CD4-positive, CD25-positive, alpha-beta regulatory T cell (primary cell): Measurements from ENCODE around the gene SOX1. TPM values are rescaled to one million over a fixed set of nuclear protein-coding genes. Genes with fewer than 3 reads are reported as not detected.

Source experiments
- ATAC-seq, 2 donors: fragments of 150-1000 bp; cut with Tn5 transposase; one replicate each; pipeline ENCODE4 v1.10.0; 2021; ENCODE audit warnings: low read depth in 2 of 2, moderate number of reproducible peaks in 2 of 2, moderate library complexity in 1 of 2
- DNase-seq, 3 donors: peaks; one replicate each; pipeline versions ENCODE4 v3.0.0 to v3.0.0-alpha.2; 2012 to 2022; ENCODE audit warnings: mixed read lengths in 1 of 3
- H3K27ac ChIP-seq: one replicate; pipeline ENCODE4 v1.7.0; 2013; ENCODE audit warnings: mild to moderate bottlenecking, low read length; ENCODE audit not compliant: insufficient read depth, poor library complexity, severe bottlenecking
- H3K27me3 ChIP-seq: one replicate; pipeline ENCODE4 v1.7.0; 2013; ENCODE audit warnings: low read length; ENCODE audit not compliant: control insufficient read depth, insufficient read depth
- H3K36me3 ChIP-seq: one replicate; pipeline ENCODE4 v1.7.0; 2013; ENCODE audit warnings: mild to moderate bottlenecking, low read length, moderate library complexity; ENCODE audit not compliant: control insufficient read depth, insufficient read depth
- H3K4me1 ChIP-seq: 2 replicates; pipeline ENCODE4 v1.7.0; 2013; ENCODE audit warnings: mild to moderate bottlenecking, low read length; ENCODE audit not compliant: insufficient read depth, control insufficient read depth, poor library complexity, severe bottlenecking
- H3K4me3 ChIP-seq: one replicate; pipeline ENCODE4 v1.7.0; 2013; ENCODE audit warnings: low read depth, mild to moderate bottlenecking, low read length, moderate library complexity
- H3K9me3 ChIP-seq, 2 experiments: 1 replicate in 1 of 2; 2 replicates in 1 of 2; pipeline ENCODE4 v1.7.0; 2013; ENCODE audit warnings: low read length in 2 of 2, mild to moderate bottlenecking in 1 of 2, moderate library complexity in 1 of 2; ENCODE audit not compliant: control insufficient read depth in 2 of 2
- H3K27ac Mint-ChIP-seq, 3 donors: one replicate each; pipeline ENCODE4 v1.8.0; 2020 to 2022; ENCODE audit warnings: mild to moderate bottlenecking in 3 of 3, mixed read lengths in 3 of 3, moderate library complexity in 2 of 3
- H3K27me3 Mint-ChIP-seq: one replicate; pipeline ENCODE4 v1.8.0; 2022; ENCODE audit warnings: mild to moderate bottlenecking, mixed read lengths
- H3K36me3 Mint-ChIP-seq: one replicate; pipeline ENCODE4 v1.8.0; 2020; ENCODE audit warnings: mixed read lengths
- H3K4me1 Mint-ChIP-seq, 4 donors: one replicate each; pipeline ENCODE4 v1.8.0; 2020 to 2022; ENCODE audit warnings: mixed read lengths in 4 of 4, mild to moderate bottlenecking in 1 of 4
- H3K4me3 Mint-ChIP-seq, 4 donors: one replicate each; pipeline ENCODE4 v1.8.0; 2020 to 2022; ENCODE audit warnings: mild to moderate bottlenecking in 4 of 4, mixed read lengths in 4 of 4, moderate library complexity in 3 of 4
- H3K9me3 Mint-ChIP-seq, 7 donors: one replicate each; pipeline ENCODE4 v1.8.0; 2020 to 2022; ENCODE audit warnings: mixed read lengths in 7 of 7, mild to moderate bottlenecking in 3 of 7, moderate library complexity in 2 of 7
- polyA plus RNA-seq, 4 donors: library from polyadenylated mRNA; unstranded; fragments of 300-500 nt; fragmentation: Illumina TruSeq; gene quantifications; one replicate each; pipeline ENCODE4 v1.2.3, GENCODE V29; 2021
- total RNA-seq: library from RNA; stranded (reverse); gene quantifications from one replicate; pipeline ENCODE4 v1.2.3, GENCODE V29; 2022

SOX1 gene
- total and polyA plus RNA-seq, 5 donors from 2014 or later = not detected

DNA sequence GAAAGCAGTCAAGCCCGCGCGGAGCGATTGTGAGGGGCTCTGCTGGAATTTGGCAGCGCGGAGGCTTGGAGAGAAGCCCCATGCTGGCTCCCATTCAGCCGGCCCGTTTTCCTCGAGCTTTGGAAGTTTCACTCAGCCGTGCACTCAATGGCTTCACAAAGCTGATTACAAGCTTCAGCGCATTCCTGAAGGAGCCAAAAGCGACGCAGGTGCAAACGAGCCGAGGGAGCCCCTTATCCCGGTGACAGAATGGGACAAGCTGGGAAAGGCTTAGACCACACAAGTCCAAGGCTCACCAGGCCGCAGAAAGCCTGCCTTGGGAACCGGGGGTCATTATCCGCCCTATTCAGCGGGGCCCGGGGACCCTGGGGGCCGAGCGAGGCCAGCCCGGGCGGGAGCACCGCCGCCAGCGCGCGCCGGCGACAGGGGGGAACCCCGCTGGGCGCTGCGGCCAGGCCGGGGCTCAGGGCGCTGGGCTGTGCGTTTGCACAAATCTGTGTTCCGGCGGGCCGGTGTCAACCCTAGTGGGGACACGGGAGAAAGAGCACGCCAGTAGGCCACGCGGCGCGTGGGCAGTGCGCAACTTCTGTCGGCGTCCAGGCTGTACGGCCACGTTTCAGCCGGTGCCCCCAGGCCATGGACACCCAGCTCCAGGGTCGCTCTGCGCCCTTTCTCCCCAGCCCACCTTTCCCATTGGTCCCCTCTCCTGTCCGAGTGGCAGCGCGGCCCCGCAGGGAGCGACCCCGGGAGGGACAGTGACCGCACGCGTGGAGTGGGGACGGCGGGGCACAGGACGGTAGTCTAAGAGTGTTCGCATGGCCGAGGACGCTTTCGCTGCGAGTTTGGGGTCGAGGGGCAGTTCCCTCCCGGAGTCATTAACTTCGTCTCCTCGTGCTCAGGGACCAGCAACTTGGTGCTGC, 37.3 kb downstream of the SOX1 start:
- Histone ChIP-seq H3K4me1 (no peaks in the 10 kb centered on the region), H3K36me3 (no peaks in the 10 kb centered on the region), H3K27me3 (peaks cover 6% of the 10 kb centered on the region), H3K27ac (no peak overlapping the region), H3K4me3 (no peak overlapping the region), H3K9me3 (no peaks in the 10 kb centered on the region)
- Mint-ChIP-seq H3K27me3 (peaks cover 46% of the 10 kb centered on the region), H3K36me3 (no peaks in the 10 kb centered on the region), H3K9me3 (peaks cover 0 to 5% (median 0%) of the 10 kb centered on the region in 7 donors), H3K4me3 (no peak overlapping the region), H3K27ac (no peak overlapping the region), H3K4me1 (peaks cover 0 to 2% (median 0%) of the 10 kb centered on the region in 4 donors)
- ATAC-seq (no peak), DNase-seq (no peak)

DNA sequence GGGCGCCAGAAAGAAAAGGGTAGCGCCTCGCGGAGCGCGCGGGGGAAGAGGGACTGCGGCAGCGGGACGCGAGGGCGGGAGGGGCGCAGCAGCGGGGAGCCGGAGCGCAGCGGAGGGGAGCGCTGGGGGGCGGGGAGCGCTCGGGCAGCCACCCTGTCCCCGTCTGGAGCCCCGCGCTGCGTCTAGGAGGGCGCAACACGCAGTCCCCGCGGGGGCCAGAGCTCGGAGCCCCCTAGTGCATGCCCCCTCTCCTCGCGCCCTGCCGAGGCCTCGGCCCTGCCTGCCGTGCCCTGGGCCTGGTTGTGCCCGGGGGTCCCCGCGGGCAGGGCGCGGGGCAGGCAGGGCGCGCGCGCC, 37.9 kb downstream of the SOX1 start:
- Histone ChIP-seq H3K36me3 (no peaks in the 10 kb centered on the region), H3K27ac (no peak overlapping the region), H3K27me3 (peaks cover 6% of the 10 kb centered on the region), H3K4me1 (no peaks in the 10 kb centered on the region), H3K9me3 (no peaks in the 10 kb centered on the region), H3K4me3 (no peak overlapping the region)
- peaks cover 0 to 5% (median 0%) of the 10 kb centered on the region in 7 donors for H3K9me3 Mint-ChIP-seq
- no peak overlapping the region for H3K27ac Mint-ChIP-seq
- H3K36me3 Mint-ChIP-seq = no peaks in the 10 kb centered on the region
- H3K4me3 Mint-ChIP-seq = no peak overlapping the region
- ATAC-seq = no peak
- peaks cover 46% of the 10 kb centered on the region for H3K27me3 Mint-ChIP-seq
- H3K4me1 Mint-ChIP-seq = peaks cover 0 to 2% (median 0%) of the 10 kb centered on the region in 4 donors
- DNase-seq = no peak

DNA sequence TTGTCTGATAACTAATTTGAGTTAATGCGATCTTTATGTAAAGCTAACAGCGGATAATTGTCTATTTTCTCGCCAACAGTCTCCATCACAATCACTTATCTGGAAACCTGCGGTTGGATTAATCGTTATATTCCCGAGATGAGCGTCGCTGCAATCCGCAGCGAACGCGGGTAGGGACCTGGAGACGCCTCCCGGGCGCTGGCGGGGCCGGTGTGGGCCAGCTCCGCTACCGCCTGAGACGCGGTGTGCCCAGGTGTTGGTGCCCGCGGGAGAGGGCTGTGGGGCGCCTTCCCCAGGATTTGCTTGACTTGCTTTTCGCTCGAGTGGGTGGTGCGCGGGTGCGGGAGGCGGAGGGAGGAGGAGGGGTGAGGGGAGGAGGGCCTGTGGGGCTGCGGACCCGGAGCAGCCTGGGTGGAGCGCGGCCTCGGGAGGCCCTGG, 38.3 kb downstream of the SOX1 start:
- Histone ChIP-seq H3K27ac (no peak overlapping the region), H3K4me3 (no peak overlapping the region), H3K36me3 (no peaks in the 10 kb centered on the region), H3K4me1 (no peaks in the 10 kb centered on the region), H3K27me3 (peaks cover 6% of the 10 kb centered on the region), H3K9me3 (no peaks in the 10 kb centered on the region)
- Mint-ChIP-seq H3K9me3 (peaks cover 0 to 5% (median 0%) of the 10 kb centered on the region in 7 donors), H3K36me3 (no peaks in the 10 kb centered on the region), H3K4me3 (no peak overlapping the region), H3K27me3 (peaks cover 46% of the 10 kb centered on the region), H3K27ac (no peak overlapping the region), H3K4me1 (peaks cover 0 to 2% (median 0%) of the 10 kb centered on the region in 4 donors)
- ATAC-seq (no peak), DNase-seq (no peak)

DNA sequence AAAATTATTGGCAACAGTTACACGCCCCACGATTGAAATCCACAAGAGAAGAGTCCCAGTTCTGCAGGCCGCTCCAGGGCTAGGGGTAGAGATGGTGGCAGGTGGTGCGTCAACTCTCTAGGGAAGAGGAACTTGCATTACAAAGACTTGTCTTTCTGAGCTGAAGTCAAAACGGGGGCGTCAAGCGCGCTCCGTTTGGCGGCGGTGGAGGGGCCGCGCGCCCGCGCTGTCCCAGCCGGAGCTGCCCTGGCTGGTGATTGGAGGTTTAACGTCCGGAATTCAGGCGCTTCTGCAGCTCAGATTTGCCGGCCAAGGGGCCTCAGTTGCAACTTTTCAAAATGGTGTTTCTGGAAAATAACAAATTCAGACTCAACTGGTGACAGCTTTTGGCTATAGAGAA, 38.9 kb downstream of the SOX1 start:
- no peak for ATAC-seq
- Mint-ChIP-seq H3K9me3 (peaks cover 0 to 5% (median 0%) of the 10 kb centered on the region in 7 donors), H3K4me1 (peaks cover 0 to 2% (median 0%) of the 10 kb centered on the region in 4 donors), H3K36me3 (no peaks in the 10 kb centered on the region), H3K27me3 (peaks cover 46% of the 10 kb centered on the region), H3K27ac (peak overlapping the region in 1 of 3 donors; percentile 14), H3K4me3 (no peak overlapping the region)
- no peak for DNase-seq
- no peaks in the 10 kb centered on the region for H3K36me3 ChIP-seq
- no peaks in the 10 kb centered on the region for H3K9me3 ChIP-seq
- H3K4me1 ChIP-seq = no peaks in the 10 kb centered on the region
- peaks cover 6% of the 10 kb centered on the region for H3K27me3 ChIP-seq
- H3K27ac ChIP-seq = no peak overlapping the region
- no peak overlapping the region for H3K4me3 ChIP-seq

DNA sequence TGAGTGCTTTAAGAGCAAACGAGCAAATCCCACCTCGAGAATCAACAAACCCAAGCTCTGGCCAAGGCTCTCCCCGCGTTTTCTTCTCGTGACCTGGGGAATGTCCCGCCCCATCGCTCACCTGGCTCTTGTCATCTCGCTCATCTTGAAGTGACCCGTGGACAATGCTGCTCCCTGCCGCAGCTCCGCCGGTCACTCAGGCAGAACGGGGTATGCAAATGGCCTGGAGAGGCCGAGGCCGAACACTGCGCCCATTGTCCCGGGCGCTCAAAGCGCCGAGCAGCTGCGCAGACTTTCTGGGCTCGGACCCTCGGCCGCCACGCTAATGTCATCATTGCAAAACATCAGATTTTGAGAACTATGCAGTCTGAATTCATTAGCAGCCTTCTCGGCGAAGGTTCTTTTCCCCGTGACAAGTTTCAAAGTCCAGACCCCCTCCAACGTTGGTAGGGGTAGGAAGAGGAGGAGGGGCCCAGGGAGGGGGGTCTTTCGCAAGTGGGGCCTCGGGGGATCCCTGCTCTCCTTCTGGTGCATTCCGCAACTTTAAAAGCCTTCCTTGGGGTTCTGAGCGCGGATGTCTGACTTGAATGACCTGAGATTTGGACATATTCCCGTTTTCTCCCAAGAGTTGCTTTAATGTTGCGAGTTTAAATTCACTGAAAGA, 39.7 kb downstream of the SOX1 start:
- Histone ChIP-seq H3K27me3 (peaks cover 2% of the 10 kb centered on the region), H3K4me1 (no peaks in the 10 kb centered on the region), H3K9me3 (no peaks in the 10 kb centered on the region), H3K36me3 (no peaks in the 10 kb centered on the region), H3K27ac (no peak overlapping the region), H3K4me3 (no peak overlapping the region)
- Mint-ChIP-seq H3K27ac (no peak overlapping the region), H3K36me3 (no peaks in the 10 kb centered on the region), H3K4me1 (peaks cover 0 to 2% (median 0%) of the 10 kb centered on the region in 4 donors), H3K27me3 (peaks cover 44% of the 10 kb centered on the region), H3K9me3 (peaks cover 0 to 5% (median 0%) of the 10 kb centered on the region in 7 donors), H3K4me3 (no peak overlapping the region)
- DNase-seq = no peak
- ATAC-seq = no peak

DNA sequence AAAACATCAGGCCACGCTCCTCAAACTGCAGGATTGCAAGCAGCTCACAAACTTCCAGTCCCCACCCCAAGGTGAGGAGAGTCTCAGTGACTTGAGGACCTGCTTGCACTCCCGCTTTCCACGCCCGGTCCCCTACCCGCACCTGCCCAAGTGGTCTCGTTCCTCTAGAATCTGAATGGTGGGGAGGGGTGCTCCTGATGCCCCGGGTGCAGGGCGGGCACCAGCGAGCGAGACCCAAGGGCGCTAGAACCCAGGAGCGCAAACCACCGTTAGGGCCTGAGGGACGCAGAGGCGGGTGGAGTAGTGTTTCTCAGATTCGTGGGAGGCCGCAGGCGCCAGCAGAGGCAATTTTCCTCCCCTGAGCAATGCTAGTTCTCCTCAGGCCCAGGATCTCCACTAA, 40.3 kb downstream of the SOX1 start:
- Mint-ChIP-seq H3K4me3 (no peak overlapping the region), H3K4me1 (peaks cover 0 to 2% (median 0%) of the 10 kb centered on the region in 4 donors), H3K27me3 (peaks cover 45% of the 10 kb centered on the region), H3K27ac (no peak overlapping the region), H3K36me3 (no peaks in the 10 kb centered on the region), H3K9me3 (peaks cover 0 to 5% (median 0%) of the 10 kb centered on the region in 7 donors)
- Histone ChIP-seq H3K4me3 (no peak overlapping the region), H3K27me3 (peaks cover 1% of the 10 kb centered on the region), H3K4me1 (no peaks in the 10 kb centered on the region), H3K27ac (no peak overlapping the region), H3K9me3 (no peaks in the 10 kb centered on the region), H3K36me3 (no peaks in the 10 kb centered on the region)
- no peak for ATAC-seq
- DNase-seq = no peak

DNA sequence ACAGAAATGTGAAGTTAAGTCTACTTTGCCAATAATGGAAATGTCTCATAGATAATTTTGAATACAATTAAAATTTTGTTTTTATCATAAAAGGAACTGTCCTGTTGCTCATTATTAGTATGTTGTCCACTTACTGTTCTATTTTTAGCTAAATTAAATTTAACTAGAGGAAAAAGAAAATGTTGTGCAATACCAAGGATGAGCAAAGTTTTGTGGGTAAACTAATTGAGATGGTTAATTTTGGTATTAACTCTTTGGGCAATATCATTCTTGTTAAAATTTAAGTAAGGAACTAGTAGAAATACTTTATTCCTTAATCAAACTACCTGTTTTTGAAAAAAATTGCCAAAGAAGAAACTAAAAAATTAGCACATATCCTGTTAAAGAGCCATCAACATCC, 43.5 kb downstream of the SOX1 start:
- Histone ChIP-seq H3K27ac (no peak overlapping the region), H3K9me3 (no peaks in the 10 kb centered on the region), H3K4me1 (no peaks in the 10 kb centered on the region), H3K36me3 (no peaks in the 10 kb centered on the region), H3K27me3 (peaks cover 1% of the 10 kb centered on the region), H3K4me3 (no peak overlapping the region)
- peaks cover 0 to 2% (median 0%) of the 10 kb centered on the region in 4 donors for H3K4me1 Mint-ChIP-seq
- no peak overlapping the region for H3K27ac Mint-ChIP-seq
- no peak overlapping the region for H3K4me3 Mint-ChIP-seq
- peaks cover 0 to 5% (median 0%) of the 10 kb centered on the region in 7 donors for H3K9me3 Mint-ChIP-seq
- H3K27me3 Mint-ChIP-seq = peaks cover 41% of the 10 kb centered on the region
- H3K36me3 Mint-ChIP-seq = no peaks in the 10 kb centered on the region
- DNase-seq (no peak), ATAC-seq (no peak)
